Psoas muscle (tissue), 8 donors: Measurements from ENCODE around the gene INSRR. TPM values are rescaled to one million over a fixed set of nuclear protein-coding genes. Genes with fewer than 3 reads are reported as not detected.

ENCODE experiments used
- ATAC-seq, 4 donors: fragments of 200-7000 bp; cut with Tn5 transposase; one replicate each; pipeline ENCODE4 v1.9.1; 2020; ENCODE audit warnings: moderate library complexity in 3 of 4, mild to moderate bottlenecking in 2 of 4
- DNase-seq, 2 donors: peaks; one replicate each; pipeline ENCODE4 v3.0.0-alpha.2; 2020
- H3K27ac ChIP-seq: fragments of 200-600 bp; one replicate; pipeline ENCODE4 v1.8.0; 2022
- H3K27me3 ChIP-seq, 3 donors: fragments of 200-600 bp in 1 of 3; one replicate each; pipeline versions ENCODE4 v1.6.1 to v1.8.0; 2013 to 2022; ENCODE audit warnings: low read length in 2 of 3, mild to moderate bottlenecking in 2 of 3, moderate library complexity in 1 of 3; ENCODE audit not compliant: insufficient read depth in 3 of 3
- H3K36me3 ChIP-seq, 2 donors: fragments of 200-600 bp in 1 of 2; one replicate each; pipeline versions ENCODE4 v1.6.1 to v1.8.0; 2013 to 2022; ENCODE audit warnings: low read depth in 1 of 2, mild to moderate bottlenecking in 1 of 2, moderate library complexity in 1 of 2; ENCODE audit not compliant: insufficient read depth in 1 of 2
- H3K4me1 ChIP-seq: fragments of 200-600 bp; one replicate; pipeline ENCODE4 v1.8.0; 2022
- H3K4me3 ChIP-seq: fragments of 200-600 bp; one replicate; pipeline ENCODE4 v1.8.0; 2022; ENCODE audit warnings: mild to moderate bottlenecking
- H3K9me3 ChIP-seq: fragments of 200-600 bp; one replicate; pipeline ENCODE4 v1.8.0; 2022
- CTCF ChIP-seq: fragments of 200-600 bp; IDR thresholded peaks from one replicate; pipeline ENCODE4 v1.8.0; 2022; ENCODE audit warnings: antibody characterized with exemption
- WGBS, 3 donors: extraction: QIAGEN DNeasy Blood & Tissue Kit; methylation state at CpG; one replicate each; pipeline versions ENCODE4 v1.1.6 to v1.1.7; 2013; 5-methylcytosine and 5-hydroxymethylcytosine counted together
- intact Hi-C, 2 donors: fragments of 100-400 bp; cut with DNase I; formaldehyde crosslinking; loops; one replicate each; pipeline versions ENCODE4 v1.11.0 to v1.14.2; 2022
- polyA plus RNA-seq, 3 donors: library from polyadenylated mRNA; stranded (reverse); fragments of 200-250 nt; gene quantifications; one replicate each; pipeline ENCODE4 v1.2.3, GENCODE V29; 2013
- total RNA-seq, 4 donors: library from RNA; stranded (reverse); fragmentation: NEBNext Ultra II Directional in 2 of 4; extraction: Animal tissue kit (Norgen Biotek cat#: 25700) in 2 of 4; gene quantifications; one replicate each; pipeline versions ENCODE4 v1.2.1 to v1.2.4, GENCODE V29; 2021 to 2023
- donor health status: healthy with polysubstance abuse.
- donor health status: DM: no; HTN: no; CAD: no; lungs with moderate emphysema.
- donor health status: Bipolar disorder and iron deficiency.
- donor health status: healthy.
- donor health status: DM: yes; HTN: yes; CAD: no.
- donor health status: DM: no; HTN: no; CAD: no.
- donor health status: DM: no; HTN: no; CAD: no.
- donor health status: DM: yes; HTN: yes; CAD: no.

Gene INSRR
- total and polyA plus RNA-seq, 7 donors = under 0.01 to 0.07 TPM; not detected in 5

GRCh38 chr1:156828400-156829124 is 30.4 kb downstream of the INSRR start:
- Histone ChIP-seq H3K36me3 (no peaks in the 10 kb centered on the region), H3K9me3 (no peaks in the 10 kb centered on the region), H3K4me1 (no peaks in the 10 kb centered on the region), H3K4me3 (no peak overlapping the region), H3K27me3 (peaks cover 0 to 2% (median 0%) of the 10 kb centered on the region in 3 donors), H3K27ac (no peak overlapping the region)
- WGBS, 3 donors = 64 to 69% (median 69%) methylated on average over 18 of the region's 18 CpGs
- intact Hi-C loops = no loop called here
- no peak for DNase-seq
- no peak for ATAC-seq
- TF ChIP-seq CTCF = no peak

GRCh38 chr1:156826630-156827029 is 32.3 kb downstream of the INSRR start:
- no peaks in the 10 kb centered on the region for H3K36me3 ChIP-seq
- 54 to 68% (median 63%) methylated on average over 1 of the region's 1 CpG for WGBS, 3 donors
- H3K4me1 ChIP-seq = no peaks in the 10 kb centered on the region
- no peak for DNase-seq
- H3K4me3 ChIP-seq = no peak overlapping the region
- no peak for ATAC-seq
- H3K9me3 ChIP-seq = no peaks in the 10 kb centered on the region
- peaks cover 0 to 2% (median 0%) of the 10 kb centered on the region in 3 donors for H3K27me3 ChIP-seq
- H3K27ac ChIP-seq = no peak overlapping the region
- intact Hi-C loops = no loop called here
- no peak for TF ChIP-seq CTCF

GRCh38 chr1:156823210-156823790 is 35.6 kb downstream of the INSRR start:
- no peak for TF ChIP-seq CTCF
- H3K27ac ChIP-seq = no peak overlapping the region
- no peaks in the 10 kb centered on the region for H3K36me3 ChIP-seq
- no peak overlapping the region for H3K4me3 ChIP-seq
- H3K4me1 ChIP-seq = no peaks in the 10 kb centered on the region
- no peaks in the 10 kb centered on the region for H3K27me3 ChIP-seq
- ATAC-seq = no peak
- H3K9me3 ChIP-seq = no peaks in the 10 kb centered on the region
- 85 to 93% (median 88%) methylated on average over 5 of the region's 5 CpGs for WGBS, 3 donors
- DNase-seq = no peak
- intact Hi-C loops = no loop called here

GRCh38 chr1:156822680-156823079 is 36.2 kb downstream of the INSRR start:
- WGBS, 3 donors = 66 to 78% (median 73%) methylated on average over 1 of the region's 1 CpG

More at GRCh38 chr1:156822680-156823079, 36.2 kb downstream of the INSRR start:
- DNase-seq (no peak), ATAC-seq (no peak)
- no peaks in the 10 kb centered on the region for H3K36me3 ChIP-seq
- H3K4me1 ChIP-seq = no peaks in the 10 kb centered on the region
- no peak overlapping the region for H3K4me3 ChIP-seq
- intact Hi-C loops = no loop called here
- no peaks in the 10 kb centered on the region for H3K9me3 ChIP-seq
- no peaks in the 10 kb centered on the region for H3K27me3 ChIP-seq
- H3K27ac ChIP-seq = no peak overlapping the region
- TF ChIP-seq CTCF = no peak
